ENCODE data around the gene SH3RF3.

DNA sequence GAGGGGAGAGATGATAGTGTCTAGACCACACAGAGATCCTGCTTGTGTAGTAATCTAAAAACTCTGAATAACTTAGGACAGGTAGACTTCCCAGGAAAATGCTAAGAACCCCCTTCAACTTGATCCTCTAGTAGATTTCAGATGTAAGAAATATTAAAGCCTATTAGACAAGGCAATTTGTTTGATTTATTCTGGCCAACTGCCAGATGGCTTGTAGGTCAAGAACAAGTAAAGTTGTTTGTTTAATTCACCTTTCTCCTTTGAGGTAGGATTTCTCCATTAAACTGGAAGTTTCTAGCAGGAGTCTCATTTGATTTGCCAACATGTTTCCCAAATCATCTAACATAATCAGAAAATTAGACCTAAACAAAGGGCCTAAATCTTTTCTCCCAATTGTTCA, 48.6 kb downstream of the SH3RF3 start:
- TF ChIP-seq CTCF (optimal IDR thresholded peaks at IDR 0.05 in 1 of 3, IDR thresholded peaks at IDR 0.05 in 1 of 3, conservative IDR thresholded peaks at IDR 0.05 in 1 of 3; ENCODE audit: extremely low read depth in 1 of 3, insufficient read depth in 2 of 3, low read length in 3 of 3) (no peak), EZH2 (IDR thresholded peaks at IDR 0.05; ENCODE audit: low read length) (no peak)

All from keratinocyte (primary cell).